GM19468 (cell line): ENCODE data around the gene OPCML.

ENCODE experiments used
- ATAC-seq: cut with Tn5 transposase; IDR thresholded peaks from one replicate; pipeline ENCODE4 v1.9.1; 2021; ENCODE audit warnings: mild to moderate bottlenecking, moderate library complexity, moderate number of reproducible peaks; ENCODE audit not compliant: unreplicated experiment; ENCODE audit errors: extremely low read depth

The OPCML gene

GRCh38 chr11:133207995-133208394 is 324.3 kb downstream of the OPCML start:
- ATAC-seq: no peak

GRCh38 chr11:133206313-133207005 is 325.8 kb downstream of the OPCML start:
- no peak for ATAC-seq

DNA sequence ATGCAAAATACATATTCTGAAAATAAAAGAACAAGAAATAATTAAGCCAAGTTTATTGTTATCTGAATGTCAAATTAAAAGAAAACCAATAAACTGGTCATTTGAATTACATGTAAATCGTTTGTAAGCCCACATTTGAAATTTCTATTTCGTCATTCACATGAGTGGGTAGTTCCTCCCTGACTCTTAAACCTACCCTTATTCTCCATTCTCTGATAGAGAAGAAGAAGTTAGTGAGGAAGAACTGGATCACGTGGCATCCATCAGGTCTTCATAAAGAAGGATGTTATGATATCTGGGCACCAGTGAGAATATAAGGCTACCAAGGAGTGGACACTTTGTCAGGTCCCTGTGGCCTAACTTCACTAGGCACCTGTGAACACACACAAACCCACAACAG is 328.1 kb downstream of the OPCML start:
- ATAC-seq: no peak

- ATAC-seq: no peak
These were observed 329.5 kb downstream of the OPCML start for GRCh38 chr11:133202816-133203215.

DNA sequence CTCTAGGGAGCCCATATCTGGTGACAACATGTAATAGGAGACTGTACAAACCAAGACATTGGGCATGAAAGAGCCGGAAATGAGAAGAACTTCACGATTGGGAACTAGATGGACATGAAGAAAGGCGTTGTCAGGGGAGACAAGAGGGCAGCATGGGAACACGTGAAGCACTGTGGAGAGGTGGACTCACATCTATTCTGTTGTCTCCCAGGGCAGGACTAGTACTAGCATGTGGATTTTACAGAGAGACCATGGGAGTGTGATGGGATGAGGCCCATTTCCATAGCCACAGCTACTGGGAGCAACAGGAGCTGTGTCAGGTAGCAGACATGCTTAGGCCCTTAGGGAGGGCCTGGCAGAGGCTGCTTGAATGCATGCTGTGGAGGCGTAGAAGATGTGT is 333.9 kb downstream of the OPCML start:
- no peak for ATAC-seq

DNA sequence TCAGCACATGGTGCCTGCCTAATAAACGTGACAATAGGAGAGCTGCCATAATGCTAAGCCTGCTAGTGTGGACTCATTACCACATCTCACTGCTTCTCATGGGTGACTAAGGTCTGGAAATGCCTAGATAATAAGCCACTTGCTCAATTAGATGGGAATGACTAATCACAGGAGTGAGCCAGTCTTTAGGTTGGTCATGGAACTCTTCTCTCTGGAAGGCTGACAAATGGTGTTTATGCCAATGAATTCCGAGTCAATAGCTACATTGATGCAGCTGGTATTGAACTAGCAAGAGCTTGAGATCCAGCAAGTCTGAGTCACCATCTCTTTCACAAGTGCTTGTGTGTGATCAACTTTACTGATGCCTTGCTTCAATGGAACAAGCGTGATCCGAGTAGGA is 334.9 kb downstream of the OPCML start:
- no peak for ATAC-seq

DNA sequence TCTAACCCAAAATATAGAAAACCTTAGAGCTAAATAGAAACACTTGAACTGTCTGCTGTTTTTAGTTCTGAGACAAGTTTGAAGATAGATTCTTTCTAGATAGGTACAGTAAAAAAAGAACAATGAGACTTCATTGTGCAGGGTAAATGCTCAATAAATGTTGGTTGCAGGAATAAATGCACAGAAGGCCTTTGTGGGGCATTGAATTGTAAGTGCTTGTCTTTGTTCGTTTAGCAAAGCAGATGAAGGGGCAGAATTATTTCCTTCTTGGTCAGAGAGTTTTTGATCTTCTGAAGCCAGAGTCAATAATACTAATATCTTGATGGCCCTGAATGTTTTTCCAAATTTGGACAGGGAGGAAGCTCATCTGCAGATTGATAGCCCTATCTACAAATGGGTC is 340.4 kb downstream of the OPCML start:
- no peak for ATAC-seq

DNA sequence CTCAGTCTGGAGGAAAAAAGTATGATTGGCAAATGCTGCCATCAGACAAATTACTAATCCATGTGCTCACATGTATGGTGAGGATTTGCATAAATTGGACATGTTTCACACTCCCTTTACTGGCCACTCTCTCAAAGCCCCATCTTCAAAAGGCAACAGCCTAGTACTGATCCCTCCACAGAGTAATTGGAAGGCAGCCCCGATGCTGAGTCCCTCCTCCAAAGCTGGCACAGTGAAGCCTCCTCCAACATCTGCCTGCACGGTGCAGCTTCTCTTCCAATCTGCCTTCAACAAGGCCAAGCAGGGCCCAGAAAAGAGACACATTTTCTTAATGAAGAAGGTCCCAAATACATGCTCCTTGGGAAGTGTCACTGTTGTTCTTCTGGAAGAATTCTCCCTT is 350.6 kb downstream of the OPCML start:
- no peak for ATAC-seq

GRCh38 chr11:133181066-133181465 is 351.2 kb downstream of the OPCML start:
- ATAC-seq: no peak

DNA sequence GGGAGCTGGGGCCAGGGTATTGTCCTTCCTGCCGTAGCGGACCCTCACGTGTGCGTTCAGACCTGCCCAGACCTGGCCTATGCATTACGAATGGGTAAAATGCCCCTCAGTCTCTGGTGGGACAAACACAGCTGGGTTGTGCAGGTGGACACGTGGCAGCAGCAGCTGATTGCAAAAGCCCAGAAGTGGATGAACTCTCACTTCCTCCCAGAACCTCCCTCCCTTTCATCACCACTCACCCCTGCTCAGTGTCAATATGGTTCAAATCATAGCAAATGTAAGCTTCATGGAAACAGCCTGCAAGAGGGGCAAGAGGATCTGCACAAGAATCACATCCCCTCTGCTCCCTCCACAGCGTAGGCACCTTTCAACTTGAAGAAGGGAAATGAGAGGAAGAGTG is 352.1 kb downstream of the OPCML start:
- no peak for ATAC-seq

GRCh38 chr11:133176748-133177147 is 355.6 kb downstream of the OPCML start:
- no peak for ATAC-seq

GRCh38 chr11:133175103-133175502 is 357.2 kb downstream of the OPCML start:
- ATAC-seq: peak; percentile 32

DNA sequence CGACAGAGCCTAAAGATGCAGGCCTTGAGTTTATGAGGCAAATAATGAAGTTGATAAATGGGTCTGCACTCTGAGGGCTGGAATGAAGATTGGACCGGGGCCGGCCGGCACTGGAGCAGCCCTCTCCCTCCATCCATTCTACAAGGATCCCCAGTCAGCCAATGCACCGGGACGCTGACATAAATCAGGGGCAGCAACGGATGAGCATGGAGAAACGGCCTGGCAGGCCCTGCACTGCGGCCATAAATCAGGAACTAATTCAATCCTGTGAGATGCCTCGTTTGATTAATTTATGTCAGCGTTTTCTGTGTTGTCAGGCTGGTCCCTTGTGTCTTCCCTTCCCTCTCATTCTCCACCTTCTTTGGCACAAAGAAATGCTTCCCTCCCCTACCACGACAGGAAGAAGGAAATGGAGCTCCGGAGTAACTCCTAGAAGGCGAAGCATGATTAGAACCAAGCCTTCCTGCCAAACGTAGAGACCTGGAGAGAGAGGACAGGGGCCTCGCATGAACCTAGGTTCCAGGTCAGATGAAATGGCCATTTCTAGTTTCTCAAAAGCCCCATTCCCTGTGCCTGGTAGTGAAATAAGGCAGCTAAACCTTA is 358.4 kb downstream of the OPCML start:
- ATAC-seq: no peak

GRCh38 chr11:133172349-133172748 is 360.0 kb downstream of the OPCML start:
- no peak for ATAC-seq

- no peak for ATAC-seq
These were observed 360.9 kb downstream of the OPCML start for GRCh38 chr11:133171374-133171773.

DNA sequence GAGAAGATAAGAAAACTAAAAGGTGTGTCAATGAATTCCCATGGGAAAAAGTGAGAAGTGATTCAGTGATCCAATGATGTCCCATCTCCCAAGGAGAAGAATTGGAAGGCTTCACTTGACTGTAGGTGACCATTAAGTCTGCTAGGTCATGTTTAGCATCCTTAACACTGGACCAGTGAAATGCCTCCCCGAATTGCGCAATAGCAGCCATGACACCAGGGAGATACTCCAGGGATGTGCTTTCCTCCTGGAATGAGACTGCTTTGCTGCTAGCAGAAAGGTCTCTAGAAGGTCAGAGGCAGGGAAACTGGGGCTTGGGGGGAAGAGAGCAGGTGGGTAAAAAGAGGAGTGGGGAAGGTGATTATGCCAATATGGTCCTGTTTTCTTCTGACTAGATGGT is 364.3 kb downstream of the OPCML start:
- ATAC-seq: no peak

DNA sequence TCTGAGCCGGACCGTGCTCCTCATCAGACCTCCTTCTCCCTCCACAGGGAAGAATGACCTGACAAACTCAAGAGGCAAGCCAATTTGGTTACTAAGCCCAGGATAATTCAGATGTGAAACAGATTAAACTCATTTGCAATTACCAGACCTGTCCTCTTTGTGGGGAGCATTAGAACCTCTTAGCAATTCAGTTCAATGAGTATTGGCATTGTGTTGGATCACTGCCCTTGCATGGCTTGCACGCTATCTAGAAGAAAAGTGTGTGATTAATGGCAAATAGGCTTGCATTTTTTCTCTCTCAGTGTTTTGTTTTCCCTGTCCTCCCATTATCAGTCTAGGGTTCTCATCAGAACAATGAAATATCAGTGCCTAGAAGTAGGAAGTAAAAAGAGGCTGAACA is 365.6 kb downstream of the OPCML start:
- no peak for ATAC-seq

GRCh38 chr11:133164986-133165385 is 367.3 kb downstream of the OPCML start:
- ATAC-seq: no peak

DNA sequence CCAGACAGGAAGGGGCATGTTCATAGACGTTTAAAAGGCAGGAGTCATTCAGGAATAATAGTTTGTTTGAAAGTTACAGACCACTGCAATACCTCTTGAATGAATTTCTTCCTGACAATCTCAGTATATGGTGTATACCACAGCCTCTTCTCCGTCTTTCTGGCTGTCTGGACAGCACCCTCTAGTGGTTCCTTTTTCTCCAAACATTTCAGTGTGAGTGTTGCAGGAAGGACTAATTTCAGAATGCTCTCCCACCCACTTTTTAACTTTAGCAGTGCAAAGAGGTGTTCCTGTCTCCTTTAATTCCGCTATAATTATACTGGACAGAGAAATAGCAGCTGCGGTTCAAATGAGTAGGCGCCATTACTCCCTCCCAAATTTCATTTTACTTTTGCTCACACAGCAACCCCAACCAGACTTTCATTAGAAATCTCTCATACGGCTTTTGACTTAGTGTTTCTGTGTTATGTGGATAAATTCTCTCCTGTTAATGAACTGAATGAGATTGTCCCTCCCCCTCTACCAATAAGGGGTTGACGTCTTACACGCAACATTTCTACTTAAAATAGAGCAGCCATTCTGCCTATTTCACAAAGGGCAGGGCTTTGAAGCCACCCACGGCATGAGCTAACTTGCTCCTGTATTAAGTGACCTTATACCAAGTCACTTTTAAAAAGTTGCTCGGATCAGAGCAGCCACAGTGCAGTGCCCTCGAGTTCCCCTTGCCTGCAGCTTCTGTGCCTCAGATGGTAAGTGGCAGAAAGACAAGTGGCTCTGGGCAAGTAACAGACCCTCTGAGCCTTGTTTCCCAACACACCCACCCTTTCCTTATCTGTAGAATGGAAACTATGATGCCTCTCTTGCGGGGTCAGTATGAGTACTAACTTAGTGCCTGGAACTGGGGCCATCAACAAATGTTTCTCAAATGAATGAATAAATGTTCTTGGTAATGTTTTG is 368.6 kb downstream of the OPCML start:
- peak; percentile 39 for ATAC-seq

DNA sequence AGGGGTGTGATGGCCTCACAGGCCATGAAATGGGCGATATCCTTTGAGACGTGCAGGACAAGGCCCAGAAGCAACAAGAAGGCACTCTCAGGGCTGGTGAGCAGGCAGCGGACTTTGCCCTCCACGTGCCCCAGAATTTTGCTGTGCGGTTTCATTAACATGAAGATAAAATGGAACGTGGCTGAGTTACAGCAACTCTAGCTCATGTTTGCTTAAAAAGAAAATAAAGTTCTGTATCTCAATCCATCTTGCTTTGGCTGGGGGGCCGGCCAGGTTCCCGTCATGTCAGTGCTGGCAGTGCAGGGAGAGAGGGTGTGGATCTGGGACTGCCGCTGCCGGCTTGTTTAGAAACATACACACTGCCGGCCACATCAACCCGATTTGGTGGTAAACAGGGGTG is 370.1 kb downstream of the OPCML start:
- no peak for ATAC-seq

- ATAC-seq: no peak
These were observed 371.5 kb downstream of the OPCML start for GRCh38 chr11:133160754-133161153.
